GM19467 (cell line): Measurements from ENCODE around the gene IMPG1.

Source experiments
- ATAC-seq: cut with Tn5 transposase; IDR thresholded peaks from one replicate; pipeline ENCODE4 v1.9.1; 2021; ENCODE audit warnings: mild to moderate bottlenecking, moderate library complexity; ENCODE audit not compliant: unreplicated experiment

Gene IMPG1

GRCh38 chr6:75893058-75893775, 179.2 kb downstream of the IMPG1 start:
- no peak for ATAC-seq

- ATAC-seq: no peak
Observed at GRCh38 chr6:75892384-75892783, 180.1 kb downstream of the IMPG1 start.

GRCh38 chr6:75884822-75885221, 187.6 kb downstream of the IMPG1 start:
- ATAC-seq: no peak

GRCh38 chr6:75882734-75883133, 189.7 kb downstream of the IMPG1 start:
- ATAC-seq: no peak

- no peak for ATAC-seq
Observed at GRCh38 chr6:75880305-75880704, 192.2 kb downstream of the IMPG1 start.

GRCh38 chr6:75876152-75876551, 196.3 kb downstream of the IMPG1 start:
- no peak for ATAC-seq

GRCh38 chr6:75874224-75874623, 198.2 kb downstream of the IMPG1 start:
- ATAC-seq: no peak
